ENCODE data around the gene BANK1. TPM values are rescaled to one million over a fixed set of nuclear protein-coding genes. Genes with fewer than 3 reads are reported as not detected.

Gene BANK1
- total and polyA plus RNA-seq, 2 donors (not counting 1 experiment from before 2014, with no cell fraction given) = 353 to 354 TPM

GRCh38 chr4:101921370-101921769 lies 130.8 kb downstream of the BANK1 start:
- Histone ChIP-seq H3K9ac (ENCODE audit: low read length) (no peak overlapping the region), H3K4me2 (replicated peaks; ENCODE audit: low read depth, low read length, poor library complexity, severe bottlenecking) (no peak overlapping the region), H3K4me3 (ENCODE audit: control extremely low read depth in 1 of 5, extremely low read depth in 1 of 5, insufficient read depth in 1 of 5, low read depth in 2 of 5, low read length in 4 of 5) (no peak overlapping the region), H3K4me1 (ENCODE audit: control insufficient read depth in 2 of 2, insufficient read depth in 2 of 2, low read length in 2 of 2) (no peaks in the 10 kb centered on the region), H3K79me2 (ENCODE audit: control insufficient read depth, insufficient read depth, low read length) (peaks cover 75% of the 10 kb centered on the region), H2AFZ (ENCODE audit: insufficient read depth, low read depth, low read length, poor library complexity, severe bottlenecking) (no peak overlapping the region), H4K20me1 (ENCODE audit: control insufficient read depth, insufficient read depth, low read length, poor library complexity, severe bottlenecking) (peaks cover 28% of the 10 kb centered on the region), H3K36me3 (replicated peaks in 1 of 2; ENCODE audit: control extremely low read depth in 1 of 2, control insufficient read depth in 1 of 2, extremely low read depth in 1 of 2, insufficient read depth in 2 of 2, low read length in 1 of 2) (peaks cover 28 to 81% of the 10 kb centered on the region in 2 experiments), H3K27ac (ENCODE audit: low read length in 2 of 2) (no peak overlapping the region), H3K9me3 (ENCODE audit: control extremely low read depth in 1 of 3, control insufficient read depth in 2 of 3, insufficient read depth in 1 of 3, low read length in 2 of 3) (no peaks in the 10 kb centered on the region), H3K27me3 (replicated peaks in 1 of 4; ENCODE audit: control extremely low read depth in 1 of 4, control insufficient read depth in 3 of 4, insufficient read depth in 4 of 4, low read length in 3 of 4) (no peaks in the 10 kb centered on the region)
- ATAC-seq (ENCODE audit: low read depth) = no peak
- no peak for TF ChIP-seq CTCF (IDR thresholded peaks at IDR 0.05)
- TF ChIP-seq EZH2 (IDR thresholded peaks at IDR 0.05; ENCODE audit: borderline replicate concordance, insufficient read depth, low read depth, low read length, poor library complexity, severe bottlenecking) = no peak
- ChIA-PET CTCF (no interaction called here), POLR2A (no interaction called here)
- WGBS (ENCODE audit: insufficient coverage) = no CpG with 5 or more reads among the region's 3 CpGs
- Mint-ChIP-seq H3K9me3 (ENCODE audit: insufficient read depth) (no peaks in the 10 kb centered on the region), H3K27ac (no peak overlapping the region), H3K27me3 (no peaks in the 10 kb centered on the region), H3K4me3 (no peak overlapping the region), H3K4me1 (peaks cover 31% of the 10 kb centered on the region)
- DNase-seq = no peak
- intact Hi-C loops (cut with micrococcal nuclease) = loop anchor here (2.0 kb wide), 1 partner anchor 13 kb away; no protein-coding TSS in a partner anchor

- H3K4me1 ChIP-seq (ENCODE audit: control insufficient read depth in 2 of 2, insufficient read depth in 2 of 2, low read length in 2 of 2) = no peaks in the 10 kb centered on the region
- Mint-ChIP-seq H3K27ac (peak overlapping the region; percentile 75), H3K4me3 (no peak overlapping the region), H3K27me3 (no peaks in the 10 kb centered on the region), H3K4me1 (peaks cover 43% of the 10 kb centered on the region), H3K9me3 (ENCODE audit: insufficient read depth) (peaks cover under 1% of the 10 kb centered on the region)
- intact Hi-C loops (cut with micrococcal nuclease) = loop anchor here (5.0 kb wide), 2 partner anchors 34 to 36 kb away; no protein-coding TSS in a partner anchor
- ATAC-seq (ENCODE audit: low read depth) (no peak), DNase-seq (no peak)
- H3K36me3 ChIP-seq (replicated peaks in 1 of 2; ENCODE audit: control extremely low read depth in 1 of 2, control insufficient read depth in 1 of 2, extremely low read depth in 1 of 2, insufficient read depth in 2 of 2, low read length in 1 of 2) = peaks cover 19 to 80% of the 10 kb centered on the region in 2 experiments
- WGBS (ENCODE audit: insufficient coverage) = no CpG with 5 or more reads among the region's 1 CpG
- peaks cover 8% of the 10 kb centered on the region for H4K20me1 ChIP-seq (ENCODE audit: control insufficient read depth, insufficient read depth, low read length, poor library complexity, severe bottlenecking)
- H3K27me3 ChIP-seq (replicated peaks in 1 of 4; ENCODE audit: control extremely low read depth in 1 of 4, control insufficient read depth in 3 of 4, insufficient read depth in 4 of 4, low read length in 3 of 4) = no peaks in the 10 kb centered on the region
- POLR2A ChIA-PET = no interaction called here
- no peak overlapping the region for H3K4me2 ChIP-seq (replicated peaks; ENCODE audit: low read depth, low read length, poor library complexity, severe bottlenecking)
- H3K79me2 ChIP-seq (ENCODE audit: control insufficient read depth, insufficient read depth, low read length) = peaks cover 48% of the 10 kb centered on the region
- H3K4me3 ChIP-seq (ENCODE audit: control extremely low read depth in 1 of 5, extremely low read depth in 1 of 5, insufficient read depth in 1 of 5, low read depth in 2 of 5, low read length in 4 of 5) = no peak overlapping the region
- TF ChIP-seq CTCF (IDR thresholded peaks at IDR 0.05) (no peak), EZH2 (IDR thresholded peaks at IDR 0.05; ENCODE audit: borderline replicate concordance, insufficient read depth, low read depth, low read length, poor library complexity, severe bottlenecking) (no peak)
- peaks cover 0 to 3% (median 0%) of the 10 kb centered on the region in 3 donors for H3K9me3 ChIP-seq (ENCODE audit: control extremely low read depth in 1 of 3, control insufficient read depth in 2 of 3, insufficient read depth in 1 of 3, low read length in 2 of 3)
- CTCF ChIA-PET = no interaction called here
- no peak overlapping the region for H2AFZ ChIP-seq (ENCODE audit: insufficient read depth, low read depth, low read length, poor library complexity, severe bottlenecking)
- H3K9ac ChIP-seq (ENCODE audit: low read length) = no peak overlapping the region
- H3K27ac ChIP-seq (ENCODE audit: low read length in 2 of 2) = peak overlapping the region in 1 of 2 donors; percentile 69
These were observed 141.1 kb downstream of the BANK1 start for GRCh38 chr4:101931619-101932018.

All from B cell (primary cell).